ENCODE results near the gene UMPS.
A peak's percentile ranks its signal among the peaks of the same experiment; 100 is the strongest.

Gene UMPS

GRCh38 chr3:124764746-124765145 lies 34.5 kb downstream of the UMPS start:
- no peak for FAIRE-seq

- no peak for FAIRE-seq
Observed at GRCh38 chr3:124765197-124765840, 35.1 kb downstream of the UMPS start.

GRCh38 chr3:124766113-124767095 lies 36.2 kb downstream of the UMPS start:
- FAIRE-seq: no peak

- FAIRE-seq: no peak
Observed at GRCh38 chr3:124767264-124767663, 37.0 kb downstream of the UMPS start.

GRCh38 chr3:124767691-124768090 lies 37.4 kb downstream of the UMPS start:
- no peak for FAIRE-seq

- FAIRE-seq: no peak
Observed at GRCh38 chr3:124768812-124769211, 38.6 kb downstream of the UMPS start.

- no peak for FAIRE-seq
Observed at GRCh38 chr3:124769462-124769861, 39.2 kb downstream of the UMPS start.

- FAIRE-seq: no peak
Observed at GRCh38 chr3:124770336-124771082, 40.3 kb downstream of the UMPS start.

- no peak for FAIRE-seq
Observed at GRCh38 chr3:124771083-124771445, 40.8 kb downstream of the UMPS start.

- FAIRE-seq: peak; percentile 99
Observed at GRCh38 chr3:124772081-124772831, 42.0 kb downstream of the UMPS start.

GRCh38 chr3:124773351-124774326 lies 43.4 kb downstream of the UMPS start:
- peak; percentile 70 for FAIRE-seq

GRCh38 chr3:124774327-124774718 lies 44.1 kb downstream of the UMPS start:
- no peak for FAIRE-seq

- no peak for FAIRE-seq
Observed at GRCh38 chr3:124774841-124775402, 44.7 kb downstream of the UMPS start.

GRCh38 chr3:124775877-124776276 lies 45.6 kb downstream of the UMPS start:
- FAIRE-seq: no peak

- no peak for FAIRE-seq
Observed at GRCh38 chr3:124776856-124777255, 46.6 kb downstream of the UMPS start.

- no peak for FAIRE-seq
Observed at GRCh38 chr3:124777762-124778470, 47.7 kb downstream of the UMPS start.

GRCh38 chr3:124779116-124779515 lies 48.9 kb downstream of the UMPS start:
- FAIRE-seq: no peak

- no peak for FAIRE-seq
Observed at GRCh38 chr3:124779751-124780191, 49.5 kb downstream of the UMPS start.

GRCh38 chr3:124780356-124780755 lies 50.1 kb downstream of the UMPS start:
- FAIRE-seq: no peak

- FAIRE-seq: no peak
Observed at GRCh38 chr3:124780761-124781475, 50.7 kb downstream of the UMPS start.
